K562 (cell line): Measurements from ENCODE around the gene GPSM3. TPM values are rescaled to one million over a fixed set of nuclear protein-coding genes. Genes with fewer than 3 reads are reported as not detected.

ENCODE experiments used
- BRD4 ChIP-seq: fragments of 200-600 bp; sonication (generic); IDR thresholded peaks from 2 replicates; pipeline ENCODE4 v1.6.1; 2017; ENCODE audit warnings: inconsistent platforms
- CEBPB ChIP-seq: fragments of 450-650 bp; IDR thresholded peaks from 2 replicates; pipeline ENCODE4 v1.6.1; 2016; ENCODE audit warnings: missing genetic modification characterization, missing compliant biosample characterization
- CHD1 ChIP-seq: fragments of 200-600 bp; sonication (generic); IDR thresholded peaks from one replicate; pipeline ENCODE4 v1.6.1; 2012; ENCODE audit warnings: mild to moderate bottlenecking, moderate library complexity, low read length, inconsistent platforms
- CHD4 ChIP-seq: fragments of 200-600 bp; sonication (generic); IDR thresholded peaks from 3 replicates; pipeline ENCODE4 v1.6.1; 2012; ENCODE audit warnings: low read depth, mild to moderate bottlenecking, mixed read lengths, low read length, inconsistent platforms; ENCODE audit not compliant: insufficient read depth, insufficient replicate concordance, poor library complexity, severe bottlenecking
- CREM ChIP-seq: IDR thresholded peaks from 2 replicates; pipeline ENCODE4 v1.6.1; 2014; ENCODE audit warnings: antibody characterized with exemption, low read depth
- E4F1 ChIP-seq: fragments of 250-450 bp; sonication (Bioruptor Pico); IDR thresholded peaks from 2 replicates; pipeline ENCODE4 v1.5.0; 2021; ENCODE audit warnings: mild to moderate bottlenecking, borderline replicate concordance
- ETV1 ChIP-seq: fragments of 450-650 bp; conservative IDR thresholded peaks from 2 replicates; pipeline ENCODE4 v1.6.1; 2016; ENCODE audit warnings: missing genetic modification characterization, control low read depth, low read depth, missing compliant biosample characterization
- HNRNPUL1 ChIP-seq: fragments of 200-400 bp; formaldehyde crosslinking; IDR thresholded peaks from 2 replicates; pipeline ENCODE4 v1.6.1; 2017; ENCODE audit warnings: low read length
- MYC ChIP-seq, 2 experiments: fragments of 250-450 bp in 1 of 2; sonication (Bioruptor Pico) in 1 of 2; IDR thresholded peaks; 2 replicates each; pipeline versions ENCODE4 v1.5.1 to v1.6.1; 2012 to 2021; ENCODE audit warnings: low read depth in 2 of 2, borderline replicate concordance in 1 of 2, improper control_type of control experiment in 1 of 2, low read length in 1 of 2, mild to moderate bottlenecking in 1 of 2, moderate library complexity in 1 of 2
- POLR2B ChIP-seq: fragments of 450-650 bp; IDR thresholded peaks from 2 replicates; pipeline ENCODE4 v1.6.1; 2018; ENCODE audit warnings: low read depth; ENCODE audit not compliant: partially characterized antibody
- RB1 ChIP-seq: fragments of 450-650 bp; IDR thresholded peaks from 2 replicates; pipeline ENCODE4 v1.6.1; 2017; ENCODE audit warnings: low read depth, mild to moderate bottlenecking
- TBP ChIP-seq: optimal IDR thresholded peaks from 2 replicates; pipeline ENCODE3; 2011; ENCODE audit warnings: low read depth, low read length, improper control_type of control experiment
- ZNF12 ChIP-seq: sonication (generic); formaldehyde crosslinking; IDR thresholded peaks from 2 replicates; pipeline ENCODE4 v1.4.0; 2020; ENCODE audit warnings: mild to moderate bottlenecking, missing genetic modification reagents
- ZNF224 ChIP-seq: sonication (generic); formaldehyde crosslinking; IDR thresholded peaks from 2 replicates; pipeline ENCODE4 v1.8.0; 2022; ENCODE audit warnings: mild to moderate bottlenecking, missing genetic modification reagents
- ZNF507 ChIP-seq: conservative IDR thresholded peaks from 2 replicates; pipeline ENCODE4 v1.6.1; 2017; ENCODE audit warnings: missing genetic modification characterization, missing compliant biosample characterization
- ZNF785 ChIP-seq: fragments of 250-450 bp; sonication (Bioruptor Pico); IDR thresholded peaks from 2 replicates; pipeline ENCODE4 v1.4.0; 2020; ENCODE audit warnings: mild to moderate bottlenecking
- polyA plus RNA-seq, 8 experiments: library from polyadenylated mRNA; depleted of rRNA in 4 of 8; stranded (reverse) in 5 of 8; unstranded in 3 of 8; fragments of >200 nt; fragmentation: Nextera tagmentation in 2 of 8; fragmentation: Illumina TruSeq in 1 of 8; extraction: Ambion mirVana in 2 of 8; extraction: Trizol in 1 of 8; gene quantifications; 2 replicates each; pipeline versions ENCODE4 v1.2.1 to v1.2.3, GENCODE V29; 2011 to 2014; ENCODE audit warnings: inconsistent platforms in 1 of 8, missing spikeins in 1 of 8
- total RNA-seq, 7 experiments: library from RNA; depleted of rRNA in 6 of 7; stranded (reverse); fragments of >200 nt in 6 of 7; fragmentation: Illumina TruSeq in 2 of 7; extraction: Trizol in 2 of 7; gene quantifications; 2 replicates each; pipeline versions ENCODE4 v1.2.1 to v1.2.3, GENCODE V29; 2011 to 2021; ENCODE audit warnings: low replicate concordance in 1 of 7
- TF ChIP-seq, protein P1 (sequence below): sonication (generic); formaldehyde crosslinking; IDR thresholded peaks from 2 replicates; pipeline ENCODE4 v1.8.0; 2023; ENCODE audit warnings: mild to moderate bottlenecking, missing genetic modification reagents
- TF ChIP-seq, protein P2 (sequence below): fragments of 450-650 bp; formaldehyde crosslinking; IDR thresholded peaks from 2 replicates; pipeline ENCODE4 v1.4.0; 2022; ENCODE audit warnings: missing genetic modification characterization
- TF ChIP-seq, protein P3 (sequence below): fragments of 250-450 bp; sonication (Bioruptor Pico); IDR thresholded peaks from 2 replicates; pipeline ENCODE4 v1.5.0; 2021

GPSM3 gene
- total and polyA plus RNA-seq, 9 of the 15 experiments (the other 6 are each of a cell fraction or from before 2014, with no cell fraction given), result 5.3 to 42.6 (median 24.4) TPM

GRCh38 chr6:32154514-32155161 is 37.8 kb downstream of the GPSM3 start (continued):
- TF ChIP-seq, protein P1, sequence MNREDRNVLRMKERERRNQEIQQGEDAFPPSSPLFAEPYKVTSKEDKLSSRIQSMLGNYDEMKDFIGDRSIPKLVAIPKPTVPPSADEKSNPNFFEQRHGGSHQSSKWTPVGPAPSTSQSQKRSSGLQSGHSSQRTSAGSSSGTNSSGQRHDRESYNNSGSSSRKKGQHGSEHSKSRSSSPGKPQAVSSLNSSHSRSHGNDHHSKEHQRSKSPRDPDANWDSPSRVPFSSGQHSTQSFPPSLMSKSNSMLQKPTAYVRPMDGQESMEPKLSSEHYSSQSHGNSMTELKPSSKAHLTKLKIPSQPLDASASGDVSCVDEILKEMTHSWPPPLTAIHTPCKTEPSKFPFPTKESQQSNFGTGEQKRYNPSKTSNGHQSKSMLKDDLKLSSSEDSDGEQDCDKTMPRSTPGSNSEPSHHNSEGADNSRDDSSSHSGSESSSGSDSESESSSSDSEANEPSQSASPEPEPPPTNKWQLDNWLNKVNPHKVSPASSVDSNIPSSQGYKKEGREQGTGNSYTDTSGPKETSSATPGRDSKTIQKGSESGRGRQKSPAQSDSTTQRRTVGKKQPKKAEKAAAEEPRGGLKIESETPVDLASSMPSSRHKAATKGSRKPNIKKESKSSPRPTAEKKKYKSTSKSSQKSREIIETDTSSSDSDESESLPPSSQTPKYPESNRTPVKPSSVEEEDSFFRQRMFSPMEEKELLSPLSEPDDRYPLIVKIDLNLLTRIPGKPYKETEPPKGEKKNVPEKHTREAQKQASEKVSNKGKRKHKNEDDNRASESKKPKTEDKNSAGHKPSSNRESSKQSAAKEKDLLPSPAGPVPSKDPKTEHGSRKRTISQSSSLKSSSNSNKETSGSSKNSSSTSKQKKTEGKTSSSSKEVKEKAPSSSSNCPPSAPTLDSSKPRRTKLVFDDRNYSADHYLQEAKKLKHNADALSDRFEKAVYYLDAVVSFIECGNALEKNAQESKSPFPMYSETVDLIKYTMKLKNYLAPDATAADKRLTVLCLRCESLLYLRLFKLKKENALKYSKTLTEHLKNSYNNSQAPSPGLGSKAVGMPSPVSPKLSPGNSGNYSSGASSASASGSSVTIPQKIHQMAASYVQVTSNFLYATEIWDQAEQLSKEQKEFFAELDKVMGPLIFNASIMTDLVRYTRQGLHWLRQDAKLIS (CRISPR knock-in tag), result no peak
- TF ChIP-seq ZNF224 (CRISPR knock-in tag), result no peak
- TF ChIP-seq ZNF12 (CRISPR knock-in tag), result no peak
- TF ChIP-seq CHD4, result no peak
- TF ChIP-seq E4F1 (CRISPR knock-in tag), result no peak
- no peak; the same call in none of the 2 replicates for TF ChIP-seq RB1
- TF ChIP-seq TBP, result no peak
- TF ChIP-seq, protein P2, sequence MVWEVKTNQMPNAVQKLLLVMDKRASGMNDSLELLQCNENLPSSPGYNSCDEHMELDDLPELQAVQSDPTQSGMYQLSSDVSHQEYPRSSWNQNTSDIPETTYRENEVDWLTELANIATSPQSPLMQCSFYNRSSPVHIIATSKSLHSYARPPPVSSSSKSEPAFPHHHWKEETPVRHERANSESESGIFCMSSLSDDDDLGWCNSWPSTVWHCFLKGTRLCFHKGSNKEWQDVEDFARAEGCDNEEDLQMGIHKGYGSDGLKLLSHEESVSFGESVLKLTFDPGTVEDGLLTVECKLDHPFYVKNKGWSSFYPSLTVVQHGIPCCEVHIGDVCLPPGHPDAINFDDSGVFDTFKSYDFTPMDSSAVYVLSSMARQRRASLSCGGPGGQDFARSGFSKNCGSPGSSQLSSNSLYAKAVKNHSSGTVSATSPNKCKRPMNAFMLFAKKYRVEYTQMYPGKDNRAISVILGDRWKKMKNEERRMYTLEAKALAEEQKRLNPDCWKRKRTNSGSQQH (CRISPR knock-in tag), result no peak
- no peak for TF ChIP-seq POLR2B
- TF ChIP-seq HNRNPUL1, result no peak
- peak; percentile 87 for TF ChIP-seq MYC (IDR thresholded peaks at IDR 0.05; ENCODE audit: low read depth, low read length)
- TF ChIP-seq MYC (CRISPR knock-in tag; IDR thresholded peaks at IDR 0.05; ENCODE audit: borderline replicate concordance, low read depth), result no peak
- no peak for TF ChIP-seq CHD1
- TF ChIP-seq CREM, result no peak
- TF ChIP-seq ZNF507, result no peak
- TF ChIP-seq, protein P3, sequence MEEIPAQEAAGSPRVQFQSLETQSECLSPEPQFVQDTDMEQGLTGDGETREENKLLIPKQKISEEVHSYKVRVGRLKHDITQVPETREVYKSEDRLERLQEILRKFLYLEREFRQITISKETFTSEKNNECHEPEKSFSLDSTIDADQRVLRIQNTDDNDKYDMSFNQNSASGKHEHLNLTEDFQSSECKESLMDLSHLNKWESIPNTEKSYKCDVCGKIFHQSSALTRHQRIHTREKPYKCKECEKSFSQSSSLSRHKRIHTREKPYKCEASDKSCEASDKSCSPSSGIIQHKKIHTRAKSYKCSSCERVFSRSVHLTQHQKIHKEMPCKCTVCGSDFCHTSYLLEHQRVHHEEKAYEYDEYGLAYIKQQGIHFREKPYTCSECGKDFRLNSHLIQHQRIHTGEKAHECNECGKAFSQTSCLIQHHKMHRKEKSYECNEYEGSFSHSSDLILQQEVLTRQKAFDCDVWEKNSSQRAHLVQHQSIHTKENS (CRISPR knock-in tag), result no peak
- no peak for TF ChIP-seq ZNF785 (CRISPR knock-in tag)
- TF ChIP-seq ETV1 (tag), result no peak
- TF ChIP-seq BRD4, result no peak; the same call in 1 of the 2 replicates
- TF ChIP-seq CEBPB (tag), result no peak
